GM12878 (cell line): ENCODE measurements around the gene OTULINL. TPM values are rescaled to one million over a fixed set of nuclear protein-coding genes. Genes with fewer than 3 reads are reported as not detected.

Experiments
- ATAC-seq: fragments of 200-7000 bp; cut with Tn5 transposase; 3 replicates; pipeline ENCODE4 v1.9.1; 2020; ENCODE audit warnings: mild to moderate bottlenecking, moderate library complexity
- BruUV-seq: library from RNA; stranded (reverse); fragments of 400-500 nt; replicated peaks from 2 replicates; lab custom pipeline; 2021; lab: Mats Ljungman, UMichigan
- CTCF ChIA-PET: fragments of 300-600 bp; sonication (Branson Sonifier 250); formaldehyde crosslinking; extraction: SDS; loops from one replicate; lab custom pipeline; 2021; ENCODE audit warnings: inconsistent platforms; lab: Yijun Ruan, JAX
- POLR2A ChIA-PET: fragments of 350-600 bp; formaldehyde crosslinking; extraction: SDS; loops from one replicate; lab custom pipeline; 2021; ENCODE audit warnings: inconsistent platforms; lab: Charles Lee
- RAD21 ChIA-PET: fragments of 300-600 bp; sonication (Branson Sonifier 250); formaldehyde crosslinking; loops from one replicate; lab custom pipeline; 2023; ENCODE audit warnings: antibody characterized with exemption; ENCODE audit not compliant: unreplicated experiment; lab: Charles Lee
- SMC1A ChIA-PET: fragments of 300-600 bp; sonication (Branson Sonifier 250); formaldehyde crosslinking; loops from one replicate; lab custom pipeline; 2023; ENCODE audit not compliant: unreplicated experiment, uncharacterized antibody; lab: Charles Lee
- DNase-seq: peaks from one replicate; pipeline ENCODE4 v3.0.0-alpha.2; 2011; ENCODE audit warnings: low read depth, low spot score
- FAIRE-seq: peaks from 3 replicates; lab custom pipeline; 2011; peaks lifted over from hg19 to GRCh38; lab: Jason Lieb, UNC
- H2AFZ ChIP-seq: 2 replicates; pipeline ENCODE4 v1.6.0; 2011; ENCODE audit warnings: low read depth, low read length, control low read depth; ENCODE audit not compliant: control insufficient read depth
- H3K27ac ChIP-seq: 2 replicates; pipeline ENCODE4 v1.5.1; 2011; ENCODE audit warnings: control low read depth; ENCODE audit not compliant: control insufficient read depth, insufficient read depth
- H3K27me3 ChIP-seq, 2 experiments: replicated peaks in 1 of 2; 2 replicates each; pipeline versions ENCODE4 v1.6.0 to v1.6.1; 2011; ENCODE audit warnings: low read length in 1 of 2; ENCODE audit not compliant: control insufficient read depth in 2 of 2, insufficient read depth in 2 of 2
- H3K36me3 ChIP-seq, 2 experiments: 2 replicates each; pipeline ENCODE4 v1.5.1; 2011; ENCODE audit warnings: low read length in 1 of 2; ENCODE audit not compliant: control insufficient read depth in 2 of 2, insufficient read depth in 2 of 2
- H3K4me1 ChIP-seq: 2 replicates; pipeline ENCODE4 v1.6.1; 2011; ENCODE audit warnings: mild to moderate bottlenecking, low read length, moderate library complexity, mixed read lengths; ENCODE audit not compliant: control insufficient read depth, insufficient read depth
- H3K4me2 ChIP-seq: 2 replicates; pipeline ENCODE4 v1.6.0; 2011; ENCODE audit warnings: control low read depth; ENCODE audit not compliant: control insufficient read depth, insufficient read depth
- H3K4me3 ChIP-seq: fragments of 200-600 bp; sonication (generic); 2 replicates; pipeline ENCODE4 v1.5.1; 2016
- H3K79me2 ChIP-seq: 2 replicates; pipeline ENCODE4 v1.6.0; 2011; ENCODE audit warnings: low read length; ENCODE audit not compliant: control insufficient read depth, insufficient read depth
- H3K9ac ChIP-seq: 2 replicates; pipeline ENCODE4 v1.8.0; 2011; ENCODE audit warnings: low read length, control low read depth, mixed read lengths; ENCODE audit not compliant: control insufficient read depth, insufficient read depth
- H3K9me3 ChIP-seq: replicated peaks from 3 replicates; pipeline ENCODE4 v1.5.1; 2011; ENCODE audit warnings: mild to moderate bottlenecking, low read length; ENCODE audit not compliant: control insufficient read depth, insufficient read depth
- H4K20me1 ChIP-seq: 2 replicates; pipeline ENCODE4 v1.6.0; 2011; ENCODE audit not compliant: control insufficient read depth, insufficient read depth
- ATF2 ChIP-seq: IDR thresholded peaks from 2 replicates; pipeline ENCODE4 v1.6.1; 2012; ENCODE audit warnings: low read length, inconsistent platforms
- BCL3 ChIP-seq: IDR thresholded peaks from 2 replicates; pipeline ENCODE4 v1.6.1; 2011; ENCODE audit warnings: borderline replicate concordance, low read depth, mild to moderate bottlenecking, moderate library complexity, low read length; ENCODE audit not compliant: insufficient read depth, poor library complexity, severe bottlenecking
- JUND ChIP-seq: IDR thresholded peaks from 2 replicates; pipeline ENCODE4 v1.6.1; 2012; ENCODE audit warnings: low read depth, mild to moderate bottlenecking, low read length, improper control_type of control experiment, moderate library complexity
- NBN ChIP-seq: fragments of 450-650 bp; IDR thresholded peaks from 2 replicates; pipeline ENCODE4 v1.6.1; 2016
- NFYB ChIP-seq: IDR thresholded peaks from 2 replicates; pipeline ENCODE4 v1.6.1; 2011; ENCODE audit warnings: low read depth, mild to moderate bottlenecking, low read length, improper control_type of control experiment, moderate library complexity; ENCODE audit not compliant: insufficient read depth
- RCOR1 ChIP-seq: conservative IDR thresholded peaks from 2 replicates; pipeline ENCODE4 v1.6.1; 2012; ENCODE audit warnings: low read depth, low read length, improper control_type of control experiment
- SIN3A ChIP-seq: IDR thresholded peaks from 2 replicates; pipeline ENCODE4 v1.6.1; 2012; ENCODE audit warnings: low read depth, low read length, improper control_type of control experiment
- SMAD1 ChIP-seq: fragments of 450-650 bp; IDR thresholded peaks from 2 replicates; pipeline ENCODE4 v1.6.1; 2018; ENCODE audit warnings: mild to moderate bottlenecking, low read depth; ENCODE audit not compliant: partially characterized antibody
- SPI1 ChIP-seq: IDR thresholded peaks from 2 replicates; pipeline ENCODE4 v1.6.1; 2011; ENCODE audit warnings: low read depth, mild to moderate bottlenecking, low read length, moderate library complexity, borderline replicate concordance; ENCODE audit not compliant: insufficient read depth
- USF2 ChIP-seq: IDR thresholded peaks from 2 replicates; pipeline ENCODE4 v1.6.1; 2011; ENCODE audit warnings: low read depth, low read length, improper control_type of control experiment, borderline replicate concordance
- ZNF207 ChIP-seq: fragments of 450-650 bp; IDR thresholded peaks from 2 replicates; pipeline ENCODE4 v1.6.1; 2014; ENCODE audit warnings: antibody characterized with exemption, mild to moderate bottlenecking, borderline replicate concordance
- WGBS: methylation state at CpG from one replicate; pipeline ENCODE4 v1.1.6; 2016; ENCODE audit warnings: low lambda C conversion rate; ENCODE audit not compliant: insufficient replicate concordance, insufficient coverage; ENCODE audit errors: missing lambda C conversion rate; 5-methylcytosine and 5-hydroxymethylcytosine counted together
- in situ Hi-C: fragments of 300-500 bp; cut with MboI; formaldehyde crosslinking; loops from 9 replicates; pipeline ENCODE4 v1.14.3; 2018; ENCODE audit warnings: mixed read lengths
- intact Hi-C: fragments of 100-400 bp; cut with micrococcal nuclease; formaldehyde crosslinking; loops from one replicate; pipeline ENCODE4 v1.14.2; 2022; ENCODE audit not compliant: unreplicated experiment
- polyA plus RNA-seq, 11 experiments: library from polyadenylated mRNA; depleted of rRNA in 4 of 11; unstranded in 6 of 11; stranded (reverse) in 5 of 11; fragments of >200 nt; fragmentation: Nextera tagmentation in 4 of 11; fragmentation: Illumina TruSeq in 1 of 11; extraction: Ambion mirVana in 4 of 11; extraction: Trizol in 1 of 11; gene quantifications; 1 replicate in 1 of 11; 2 replicates in 10 of 11; pipeline versions ENCODE4 v1.2.1 to v1.2.3, GENCODE V29; 2011 to 2016; ENCODE audit warnings: inconsistent platforms in 2 of 11, missing spikeins in 2 of 11, low read depth in 1 of 11
- total RNA-seq, 4 experiments: library from RNA; depleted of rRNA in 3 of 4; stranded (reverse); fragments of >200 nt in 3 of 4; fragmentation: Illumina TruSeq in 1 of 4; extraction: Trizol in 1 of 4; gene quantifications; 2 replicates each; pipeline versions ENCODE4 v1.2.1 to v1.2.3, GENCODE V29; 2013 to 2021

Gene OTULINL
- total and polyA plus RNA-seq, 10 of the 15 experiments (the other 5 are each of a cell fraction or from before 2014, with no cell fraction given) = 0.60 to 4.7 (median 1.8) TPM

GRCh38 chr5:14547666-14548065 is 33.9 kb upstream of the OTULINL start (continued):
- TF ChIP-seq USF2 = no peak
- TF ChIP-seq BCL3 = no peak

- CTCF ChIA-PET = interaction anchor here (1.5 kb wide), 1 partner anchor 98 kb away, joined by 6 read pairs; no protein-coding TSS in a partner anchor
- Histone ChIP-seq H2AFZ (no peak overlapping the region), H3K9ac (no peak overlapping the region), H3K27ac (no peak overlapping the region), H3K4me1 (no peaks in the 10 kb centered on the region), H3K27me3 (no peaks in the 10 kb centered on the region; a peak in 1 of 4 replicates), H3K9me3 (peaks cover 2% of the 10 kb centered on the region; the same call in 1 of the 3 replicates), H3K79me2 (no peaks in the 10 kb centered on the region), H4K20me1 (no peaks in the 10 kb centered on the region), H3K4me2 (no peak overlapping the region), H3K36me3 (no peaks in the 10 kb centered on the region), H3K4me3 (no peak overlapping the region)
- SMC1A ChIA-PET = interaction anchor here (1.7 kb wide), 1 partner anchor 18 kb away, joined by 4 read pairs; no protein-coding TSS in a partner anchor
- RAD21 ChIA-PET = no interaction called here
- no peak for TF ChIP-seq SPI1
- TF ChIP-seq RCOR1 = no peak
- TF ChIP-seq JUND = no peak
- no peak for TF ChIP-seq NFYB
- no peak for TF ChIP-seq SMAD1
- no peak for TF ChIP-seq ZNF207
- TF ChIP-seq NBN = no peak
- no peak for TF ChIP-seq ATF2
- no peak for TF ChIP-seq SIN3A
- DNase-seq (no peak), ATAC-seq (no peak), FAIRE-seq (no peak)
- in situ Hi-C loops (no loop called here), intact Hi-C loops (no loop called here)
- POLR2A ChIA-PET = no interaction called here
- BruUV-seq = no TSS peak
- WGBS = 31% methylated on average over 3 of the region's 3 CpGs
These were observed 30.4 kb upstream of the OTULINL start for GRCh38 chr5:14551211-14551610.
